Umbilical cord (tissue), 2 donors: ENCODE data around the gene DHRS13. TPM values are rescaled to one million over a fixed set of nuclear protein-coding genes. Genes with fewer than 3 reads are reported as not detected.
"Not testable (repeated sequence)": the region's sequence is repeated elsewhere in the genome, so short reads cannot be mapped to it uniquely, and the experiment has no call there.

Experiments
- DNase-seq: peaks from one replicate; pipeline ENCODE4 v3.0.0-alpha.2; 2015; ENCODE audit warnings: low spot score
- total RNA-seq: library from RNA; depleted of rRNA; stranded (reverse); fragments of >200 nt; gene quantifications from one replicate; pipeline ENCODE4 v1.2.3, GENCODE V29; 2014; ENCODE audit warnings: low replicate concordance; ENCODE audit not compliant: insufficient read depth

DHRS13 gene
- total RNA-seq, 1 donor from 2014 or later, result 7.9 TPM

- DNase-seq, result no peak
Measured at GRCh38 chr17:28858801-28859355, 44.0 kb downstream of the DHRS13 start.

- DNase-seq, result no peak
Measured at GRCh38 chr17:28857905-28858800, 44.7 kb downstream of the DHRS13 start.

- no peak for DNase-seq
Measured at GRCh38 chr17:28856028-28856574, 46.8 kb downstream of the DHRS13 start.

- no peak for DNase-seq
Measured at GRCh38 chr17:28855336-28855679, 47.6 kb downstream of the DHRS13 start.

- DNase-seq, result peak; percentile 96
Measured at GRCh38 chr17:28854457-28855335, 48.2 kb downstream of the DHRS13 start, which contains the start of gene ERAL1. TSS of gene ERAL1 (plus strand) at chr17:28855016. CDS start at chr17:28855035, 19 bp downstream.

GRCh38 chr17:28853295-28853694 is 49.6 kb downstream of the DHRS13 start:
- no peak for DNase-seq

- DNase-seq, result no peak
Measured at GRCh38 chr17:28849281-28849680, 53.6 kb downstream of the DHRS13 start.

- not testable (repeated sequence) for DNase-seq
Measured at GRCh38 chr17:28848667-28849066, 54.2 kb downstream of the DHRS13 start.

Other genes starting within 250 kb of the DHRS13 start
- gene SDF2, start 241.2 kb downstream of the DHRS13 start, total RNA-seq, result 44.8 TPM
- gene SUPT6H, start 240.9 kb downstream of the DHRS13 start, total RNA-seq, result 40.4 TPM
- 18.1 TPM for gene PROCA1, start 191.2 kb downstream of the DHRS13 start, total RNA-seq
- 149 TPM for gene RAB34, start 185.2 kb downstream of the DHRS13 start, total RNA-seq
- gene RPL23A, start 183.1 kb downstream of the DHRS13 start, total RNA-seq, result 698 TPM
- gene TLCD1, start 176.8 kb downstream of the DHRS13 start, total RNA-seq, result 5.1 TPM
- 0.24 TPM for gene NEK8, start 174.3 kb downstream of the DHRS13 start, total RNA-seq
- gene TRAF4, start 159.1 kb downstream of the DHRS13 start, total RNA-seq, result 15.2 TPM
- 0.48 TPM for gene FAM222B, start 60.3 kb downstream of the DHRS13 start, total RNA-seq
- gene ERAL1, start 48.1 kb downstream of the DHRS13 start, total RNA-seq, result 8.7 TPM
- 18.8 TPM for gene FLOT2, start 5.3 kb downstream of the DHRS13 start, total RNA-seq
- 28.6 TPM for gene PHF12, start 48.4 kb upstream of the DHRS13 start, total RNA-seq
- 1.7 TPM for gene SEZ6, start 103.0 kb upstream of the DHRS13 start, total RNA-seq
- gene PIPOX, start 140.1 kb upstream of the DHRS13 start, total RNA-seq, result 0.48 TPM